HAP-1 (cell line): Measurements from ENCODE around the gene MEG3.

Source experiments
- DNase-seq, 2 experiments: peaks; one replicate each; pipeline ENCODE4 v3.0.0-alpha.2; 2016 to 2020; ENCODE audit warnings: low spot score in 2 of 2
- H3K27me3 ChIP-seq: fragments of 250-450 bp; sonication (Bioruptor Pico); 2 replicates; pipeline ENCODE4 v1.5.1; 2020; ENCODE audit warnings: low read depth, mild to moderate bottlenecking, moderate library complexity
- H3K36me3 ChIP-seq: fragments of 250-450 bp; sonication (Bioruptor Pico); replicated peaks from 2 replicates; pipeline ENCODE4 v1.5.1; 2020; ENCODE audit warnings: mild to moderate bottlenecking
- H3K4me1 ChIP-seq: fragments of 250-450 bp; sonication (Bioruptor Pico); 2 replicates; pipeline ENCODE4 v1.5.1; 2020; ENCODE audit warnings: mild to moderate bottlenecking
- H3K4me3 ChIP-seq: fragments of 250-450 bp; sonication (Bioruptor Pico); 2 replicates; pipeline ENCODE4 v1.5.1; 2020; ENCODE audit warnings: mild to moderate bottlenecking, moderate library complexity
- H3K9me3 ChIP-seq: fragments of 250-450 bp; sonication (Bioruptor Pico); 2 replicates; pipeline ENCODE4 v1.5.1; 2020; ENCODE audit warnings: mild to moderate bottlenecking, moderate library complexity
- in situ Hi-C: fragments of 300-500 bp; cut with MboI; formaldehyde crosslinking; loops from 3 replicates; pipeline ENCODE4 v1.14.3; 2020; ENCODE audit warnings: low sequenced_read_pairs, inconsistent platforms, mixed read lengths

The MEG3 gene

DNA sequence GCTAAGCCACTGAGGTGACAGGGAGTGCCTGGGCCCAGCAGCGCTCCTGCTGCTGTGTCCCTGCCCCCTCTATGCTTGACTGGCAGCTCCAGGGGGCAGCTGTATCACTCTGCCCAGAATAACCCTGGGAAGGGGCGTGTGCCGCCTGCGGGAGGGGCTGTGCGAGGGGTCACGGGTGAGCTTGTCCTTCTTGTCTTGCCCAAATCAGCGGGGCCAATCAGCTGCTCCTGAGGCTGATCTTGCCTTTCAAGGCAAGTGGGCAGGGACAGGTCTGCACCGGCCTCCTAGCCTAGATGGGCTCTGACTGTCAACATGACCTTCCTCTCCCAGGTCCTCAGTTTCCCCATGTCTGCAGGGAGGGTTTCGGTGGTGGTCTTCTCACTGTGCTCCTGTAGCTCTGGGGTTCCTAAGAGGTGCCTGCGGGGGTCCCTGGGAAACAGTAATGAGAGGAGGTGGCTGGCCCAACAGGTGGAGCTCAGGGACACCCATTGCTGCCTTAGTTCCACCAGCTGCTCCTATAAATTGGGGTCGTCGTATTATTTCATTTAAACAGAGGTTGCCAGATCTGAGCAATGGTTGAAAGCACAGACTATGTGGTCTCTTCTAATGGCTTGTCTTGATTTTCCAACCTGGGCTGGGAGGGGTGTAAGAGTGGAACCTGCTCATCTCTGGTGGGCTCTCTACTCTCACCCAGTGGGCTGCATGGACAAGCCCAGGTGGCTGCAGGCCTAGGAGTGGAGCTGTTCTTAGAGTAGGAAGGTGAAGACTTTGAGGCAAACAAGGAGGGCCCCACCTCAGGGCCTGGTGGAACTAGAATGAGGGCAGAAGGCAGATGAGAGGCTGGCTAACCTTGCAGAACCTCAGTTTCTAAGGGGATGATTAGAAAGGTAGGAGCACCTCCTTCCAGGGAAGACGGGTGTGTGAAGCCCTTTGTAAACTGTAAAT, 65.9 kb downstream of the MEG3 start:
- H3K36me3 ChIP-seq, result no peaks in the 10 kb centered on the region
- H3K4me3 ChIP-seq, result no peak overlapping the region
- peak in 1 of 2 experiments; percentile 2 for DNase-seq
- no peaks in the 10 kb centered on the region for H3K9me3 ChIP-seq
- in situ Hi-C loops, result no loop called here
- no peaks in the 10 kb centered on the region for H3K27me3 ChIP-seq
- H3K4me1 ChIP-seq, result peaks cover 5% of the 10 kb centered on the region

DNA sequence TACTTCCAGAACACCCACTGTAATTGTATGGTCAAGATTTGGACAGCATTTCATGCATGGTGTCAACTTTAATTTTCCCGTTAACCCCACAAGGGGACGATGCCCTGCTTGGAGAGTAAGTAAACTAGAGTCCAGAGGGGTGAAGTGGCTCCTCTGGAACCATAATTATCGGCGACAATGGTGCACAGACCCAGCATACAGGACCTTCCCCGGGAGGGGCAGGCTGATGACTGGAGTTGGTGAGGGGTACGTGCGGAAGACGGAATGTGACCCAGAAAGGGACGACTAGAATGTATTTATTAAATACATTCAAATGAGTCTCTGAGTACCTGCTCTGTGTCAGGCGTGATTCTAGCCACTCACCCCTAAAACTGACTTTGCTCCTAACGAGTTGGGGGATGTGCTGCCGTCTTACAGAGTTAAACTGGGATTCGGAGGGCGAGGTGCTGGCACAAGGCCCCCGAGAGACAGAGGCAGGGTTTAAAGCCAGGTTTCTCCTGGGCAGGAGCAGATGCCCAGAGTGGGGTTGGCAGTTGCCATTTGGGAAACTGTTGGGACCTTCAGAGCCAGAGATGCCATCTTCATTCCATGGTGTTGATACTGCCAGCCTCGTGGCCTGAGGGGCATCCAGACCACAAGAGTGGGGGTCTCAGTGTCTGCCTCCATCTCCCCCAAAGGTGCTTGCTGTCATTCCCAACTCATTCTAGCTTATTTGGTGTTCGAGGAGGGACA, 66.7 kb downstream of the MEG3 start:
- Histone ChIP-seq H3K4me1 (peaks cover 8% of the 10 kb centered on the region), H3K36me3 (no peaks in the 10 kb centered on the region), H3K27me3 (no peaks in the 10 kb centered on the region), H3K4me3 (no peak overlapping the region), H3K9me3 (no peaks in the 10 kb centered on the region)
- peak in 1 of 2 experiments; percentile 2 for DNase-seq
- in situ Hi-C loops, result no loop called here

DNA sequence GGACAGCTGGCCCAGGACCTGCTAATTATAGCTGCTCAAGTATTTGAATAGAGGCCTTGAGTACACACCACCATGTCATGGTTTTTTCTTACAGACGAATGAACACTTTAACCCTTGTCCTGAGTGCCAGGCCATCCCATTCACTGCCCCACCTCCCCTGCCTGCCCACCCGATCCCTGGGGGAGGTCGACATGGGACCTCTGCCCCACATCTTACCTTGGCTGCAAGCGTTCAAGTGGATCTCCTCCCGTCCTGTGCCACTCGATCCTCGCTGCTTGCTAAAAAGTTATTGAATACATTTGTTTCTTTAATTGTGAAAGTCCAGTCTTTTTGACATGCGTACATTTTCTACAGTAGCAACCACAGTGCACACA, 67.3 kb downstream of the MEG3 start:
- Histone ChIP-seq H3K9me3 (no peaks in the 10 kb centered on the region), H3K27me3 (no peaks in the 10 kb centered on the region), H3K36me3 (no peaks in the 10 kb centered on the region), H3K4me1 (peaks cover 10% of the 10 kb centered on the region), H3K4me3 (no peak overlapping the region)
- in situ Hi-C loops, result no loop called here
- peak in 1 of 2 experiments; percentile 3 for DNase-seq

DNA sequence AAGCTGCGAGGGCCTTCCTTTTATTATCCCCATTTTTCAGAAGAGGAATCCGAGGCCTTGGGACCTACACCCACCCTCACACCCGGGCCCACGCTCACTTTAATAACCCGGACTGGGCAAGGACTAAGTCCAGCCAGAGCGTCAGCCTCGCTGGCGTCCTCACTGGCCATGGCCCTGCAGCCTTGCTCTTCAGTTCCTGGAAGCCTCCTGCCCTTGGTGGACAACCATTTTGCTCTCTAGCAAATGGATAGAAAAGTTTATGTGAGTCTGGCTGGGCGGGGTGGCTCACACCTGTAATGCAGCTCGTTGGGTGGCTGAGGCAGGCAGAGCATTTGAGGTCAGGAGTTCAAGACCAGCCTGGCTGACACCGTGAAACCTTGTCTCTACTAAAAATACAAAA, 67.8 kb downstream of the MEG3 start:
- Histone ChIP-seq H3K36me3 (no peaks in the 10 kb centered on the region), H3K4me3 (no peak overlapping the region), H3K4me1 (peaks cover 14% of the 10 kb centered on the region), H3K27me3 (no peaks in the 10 kb centered on the region), H3K9me3 (no peaks in the 10 kb centered on the region)
- peak in 1 of 2 experiments; percentile 3 for DNase-seq
- in situ Hi-C loops, result no loop called here

DNA sequence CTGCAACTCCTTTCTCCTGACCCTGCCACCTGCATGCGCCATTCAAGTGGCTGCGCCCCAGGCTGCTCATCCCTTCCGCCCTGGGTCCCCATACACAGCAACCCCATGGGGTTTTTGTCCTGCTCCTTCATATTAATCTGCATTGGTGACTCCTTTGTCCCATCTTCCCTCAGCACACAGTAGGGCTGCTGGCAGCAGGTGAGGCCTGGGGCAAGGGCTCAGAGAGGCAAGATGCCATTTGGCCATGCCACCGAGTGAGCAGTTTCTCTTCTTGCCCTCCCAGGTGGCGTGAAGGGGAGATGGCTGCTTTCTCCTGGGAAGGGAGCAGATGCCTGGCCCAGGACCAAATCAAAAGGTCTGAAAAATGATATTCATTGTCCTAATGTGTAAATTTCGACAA, 68.5 kb downstream of the MEG3 start:
- Histone ChIP-seq H3K4me3 (no peak overlapping the region), H3K9me3 (no peaks in the 10 kb centered on the region), H3K4me1 (peaks cover 19% of the 10 kb centered on the region), H3K27me3 (no peaks in the 10 kb centered on the region), H3K36me3 (no peaks in the 10 kb centered on the region)
- in situ Hi-C loops, result no loop called here
- DNase-seq, result no peak

DNA sequence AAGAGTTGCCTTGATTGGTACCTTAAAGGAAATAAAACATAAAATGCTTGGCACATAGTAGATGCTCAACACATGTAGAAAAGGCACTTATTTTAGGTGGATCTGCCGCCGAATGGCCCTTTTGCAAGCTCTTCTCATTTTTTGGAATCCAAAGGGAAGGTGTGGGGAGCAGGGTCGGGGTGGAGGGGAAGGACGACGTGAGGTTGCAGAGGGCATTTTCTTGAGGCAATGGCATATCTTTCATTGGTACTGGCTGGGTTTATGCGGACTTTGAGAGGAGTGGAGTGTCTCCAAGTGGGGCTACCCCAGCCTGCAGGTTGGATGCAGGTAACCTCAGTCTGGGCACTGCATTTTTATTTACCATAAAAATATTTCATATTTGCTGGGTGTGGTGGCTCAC, 69.5 kb downstream of the MEG3 start:
- DNase-seq, result no peak
- H3K27me3 ChIP-seq, result no peaks in the 10 kb centered on the region
- H3K9me3 ChIP-seq, result no peaks in the 10 kb centered on the region
- no peaks in the 10 kb centered on the region for H3K36me3 ChIP-seq
- no peak overlapping the region for H3K4me3 ChIP-seq
- peaks cover 27% of the 10 kb centered on the region for H3K4me1 ChIP-seq
- in situ Hi-C loops, result loop anchor here (5.0 kb wide), 1 partner anchor 228 kb away; no protein-coding TSS in a partner anchor

DNA sequence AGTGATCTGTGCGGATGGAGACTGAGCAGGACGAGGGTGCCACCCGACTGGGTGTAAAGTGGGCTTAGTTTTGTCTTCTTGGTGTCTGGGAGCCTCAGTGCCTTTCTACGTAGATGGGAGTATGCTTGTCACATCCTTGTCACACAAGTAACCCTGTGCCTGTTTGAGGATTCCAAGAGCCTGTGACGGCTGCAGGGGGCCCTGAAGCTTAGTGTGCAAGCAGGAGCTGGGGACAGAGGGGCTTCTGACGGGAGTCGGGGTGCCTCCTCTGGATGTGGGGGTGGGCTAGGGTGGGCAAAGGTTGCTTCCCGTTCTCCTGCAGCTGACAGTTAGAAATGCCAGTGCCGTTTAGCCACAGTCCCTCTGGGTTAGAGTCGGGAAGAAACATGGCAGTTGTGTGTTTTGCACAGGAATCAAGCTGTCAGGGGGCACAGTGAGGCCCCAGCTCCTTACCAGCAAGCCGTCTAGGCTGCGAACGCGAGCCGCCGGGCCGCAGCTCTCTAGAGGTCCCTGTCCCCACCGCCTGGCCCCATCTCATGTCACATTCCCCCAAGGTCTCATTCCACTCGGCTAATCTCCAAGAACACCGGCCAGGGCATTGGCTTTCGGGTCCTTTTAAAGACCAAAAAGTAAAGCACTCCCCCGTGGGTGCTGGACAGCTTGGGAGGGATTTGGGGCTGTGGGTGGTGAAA, 70.6 kb downstream of the MEG3 start:
- in situ Hi-C loops, result loop anchor here (5.0 kb wide), 1 partner anchor 229 kb away; no protein-coding TSS in a partner anchor
- no peaks in the 10 kb centered on the region for H3K36me3 ChIP-seq
- DNase-seq, result no peak
- H3K27me3 ChIP-seq, result no peaks in the 10 kb centered on the region
- H3K9me3 ChIP-seq, result no peaks in the 10 kb centered on the region
- peaks cover 31% of the 10 kb centered on the region for H3K4me1 ChIP-seq
- H3K4me3 ChIP-seq, result no peak overlapping the region

DNA sequence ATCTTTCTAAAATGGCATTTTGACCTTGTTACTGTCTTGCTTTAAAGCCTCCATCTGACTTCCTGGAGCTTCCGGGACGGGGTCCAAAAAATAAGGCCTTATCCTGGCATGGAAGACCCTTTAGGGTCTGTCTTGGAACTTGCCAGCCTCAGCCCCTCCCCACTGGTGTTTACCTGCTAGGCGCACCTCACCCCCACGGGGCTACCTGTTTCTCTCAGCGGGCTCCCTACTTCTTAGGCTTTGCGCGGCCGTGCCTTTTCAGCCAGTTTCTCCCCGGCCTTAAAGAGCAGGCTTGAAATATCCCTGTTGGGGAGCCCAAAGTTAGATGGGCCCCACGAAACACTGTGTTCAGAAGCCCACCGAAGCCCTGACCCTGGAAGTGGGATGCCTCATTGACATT, 72.5 kb downstream of the MEG3 start:
- Histone ChIP-seq H3K36me3 (no peaks in the 10 kb centered on the region), H3K9me3 (no peaks in the 10 kb centered on the region), H3K4me3 (no peak overlapping the region), H3K4me1 (peaks cover 31% of the 10 kb centered on the region), H3K27me3 (no peaks in the 10 kb centered on the region)
- no peak for DNase-seq
- in situ Hi-C loops, result loop anchor here (5.0 kb wide), 1 partner anchor 231 kb away; no protein-coding TSS in a partner anchor

DNA sequence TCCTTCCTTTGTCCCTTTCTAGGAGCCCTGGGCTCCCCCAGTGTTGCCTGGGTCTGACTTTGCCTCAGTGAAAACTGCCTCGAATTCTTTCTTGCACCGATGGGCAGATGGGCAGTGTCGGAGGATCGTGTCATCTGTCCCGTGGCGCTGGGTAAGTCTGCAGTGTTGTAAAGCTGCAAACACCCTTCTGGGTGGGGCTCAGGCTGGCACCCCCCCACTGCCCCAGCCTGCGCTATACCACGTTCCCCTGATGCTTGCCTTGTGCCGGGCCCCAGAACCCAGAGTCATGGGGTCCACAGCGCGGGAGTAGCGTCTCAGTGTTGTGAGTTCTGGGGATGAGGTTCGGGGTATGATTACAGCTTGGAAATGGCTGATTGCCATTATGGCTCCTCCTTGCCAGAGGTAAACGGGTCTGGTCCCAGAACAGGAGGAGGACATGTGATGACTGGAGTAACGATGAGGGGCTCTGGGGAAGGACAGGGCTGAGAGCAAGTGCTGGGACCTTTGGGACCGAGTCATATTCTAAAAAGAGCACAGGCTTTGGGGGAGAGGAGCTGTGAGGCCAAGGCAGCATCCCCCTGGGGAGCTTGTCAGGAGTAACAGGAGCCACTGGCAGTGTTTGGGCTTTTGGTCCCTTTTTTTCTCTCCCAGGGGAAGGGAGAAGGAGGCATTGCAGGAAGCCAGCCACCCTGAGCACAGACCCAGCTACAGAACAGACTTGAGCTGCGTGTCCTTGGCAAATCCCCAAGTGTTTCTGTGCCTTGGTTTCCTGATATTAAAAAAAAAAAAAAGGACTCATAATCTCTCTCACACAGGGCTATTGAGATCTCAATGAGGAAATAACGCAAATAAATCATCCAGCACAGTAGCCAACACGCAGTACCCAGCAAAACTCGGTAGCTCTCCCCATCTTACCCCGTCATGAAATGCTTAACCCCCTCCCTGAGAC, 73.3 kb downstream of the MEG3 start:
- Histone ChIP-seq H3K4me1 (peaks cover 31% of the 10 kb centered on the region), H3K4me3 (no peak overlapping the region), H3K27me3 (no peaks in the 10 kb centered on the region), H3K36me3 (no peaks in the 10 kb centered on the region), H3K9me3 (no peaks in the 10 kb centered on the region)
- in situ Hi-C loops, result loop anchor here (5.0 kb wide), 1 partner anchor 232 kb away; no protein-coding TSS in a partner anchor
- no peak for DNase-seq

DNA sequence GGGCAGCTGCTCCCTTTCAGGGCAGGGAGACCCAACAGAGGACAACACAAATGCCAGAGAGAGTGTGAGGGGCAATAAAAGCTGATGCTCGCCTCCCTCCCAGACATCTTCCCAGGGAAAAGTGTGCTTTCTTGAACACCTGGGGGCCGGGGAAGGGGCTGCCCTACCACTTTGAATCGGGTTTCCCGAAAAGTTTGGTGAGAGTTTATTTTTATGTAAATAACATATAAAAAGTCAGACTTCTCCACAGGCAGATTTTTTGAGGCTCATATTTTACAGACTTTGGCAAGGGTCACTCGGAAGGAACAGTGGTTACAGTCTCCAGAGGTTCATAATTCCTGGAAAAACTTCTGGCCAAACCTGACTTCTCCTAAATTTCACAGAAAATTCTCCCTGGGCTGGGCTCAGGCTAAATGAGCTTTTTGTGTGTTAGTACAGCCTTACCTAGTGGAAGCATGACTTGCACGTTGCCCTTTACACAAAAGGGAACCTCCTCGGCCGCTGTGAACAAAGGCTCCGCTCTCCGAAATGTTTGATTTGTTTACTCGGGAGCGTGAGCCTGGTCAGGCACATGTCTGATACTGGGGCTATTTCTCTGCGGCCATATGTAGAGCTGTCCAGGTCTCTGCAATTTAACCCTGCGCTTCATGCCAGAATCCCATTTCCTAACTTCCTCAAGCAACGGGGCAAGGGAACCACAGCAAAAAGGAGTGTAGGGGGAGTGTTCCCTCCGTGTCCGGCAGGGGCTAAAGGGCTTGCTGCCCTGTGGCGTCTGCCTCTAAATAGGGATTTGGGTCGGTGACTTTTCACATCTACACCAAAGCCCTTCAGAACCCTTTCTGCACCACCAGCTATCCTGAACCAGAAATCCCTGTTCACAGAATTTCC, 74.2 kb downstream of the MEG3 start:
- DNase-seq, result peak; percentile 45 to 63
- in situ Hi-C loops, result loop anchor here (5.0 to 10.0 kb wide), 2 partner anchors 233 to 725 kb away; no protein-coding TSS in a partner anchor
- Histone ChIP-seq H3K4me3 (no peak overlapping the region), H3K36me3 (no peaks in the 10 kb centered on the region), H3K9me3 (no peaks in the 10 kb centered on the region), H3K4me1 (peaks cover 31% of the 10 kb centered on the region), H3K27me3 (peaks cover 3% of the 10 kb centered on the region)

DNA sequence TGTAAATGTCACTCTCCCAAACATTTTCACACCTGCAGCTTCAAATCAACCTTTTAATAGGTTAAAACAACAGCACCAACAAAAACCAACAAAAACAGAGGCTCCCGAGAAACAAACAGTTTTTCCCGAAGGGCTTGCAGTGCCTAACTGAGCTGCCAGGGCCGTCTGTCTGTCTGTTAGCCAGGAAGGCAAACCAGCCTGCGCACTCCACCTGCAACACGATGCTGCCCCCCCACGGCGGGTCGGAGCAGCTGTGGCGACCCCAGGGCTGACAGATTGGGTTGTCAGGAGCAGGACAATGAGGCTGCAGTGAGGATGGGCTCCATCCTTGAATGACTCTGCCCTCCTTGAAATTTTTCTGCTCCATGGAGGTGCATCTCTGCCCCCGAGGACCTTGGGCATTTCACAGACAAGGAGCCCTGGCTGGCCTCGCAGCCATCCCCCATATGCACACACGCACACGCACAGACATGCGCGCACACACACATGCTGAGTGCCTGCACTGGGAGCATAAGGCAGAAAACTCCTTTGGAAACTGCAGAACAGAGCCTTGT, 75.0 kb downstream of the MEG3 start:
- Histone ChIP-seq H3K4me3 (no peak overlapping the region), H3K9me3 (no peaks in the 10 kb centered on the region), H3K27me3 (peaks cover 10% of the 10 kb centered on the region), H3K36me3 (no peaks in the 10 kb centered on the region), H3K4me1 (peaks cover 31% of the 10 kb centered on the region)
- DNase-seq, result peak; percentile 52 to 90
- in situ Hi-C loops, result loop anchor here (10.0 kb wide), 1 partner anchor 724 kb away; no protein-coding TSS in a partner anchor
